ENCODE measurements around the gene ZDHHC20. TPM values are rescaled to one million over a fixed set of nuclear protein-coding genes. Genes with fewer than 3 reads are reported as not detected.

Gene ZDHHC20
- total and polyA plus RNA-seq, 10 of the 15 experiments (the other 5 are each of a cell fraction or from before 2014, with no cell fraction given) = 8.6 to 57.8 (median 41.7) TPM

DNA sequence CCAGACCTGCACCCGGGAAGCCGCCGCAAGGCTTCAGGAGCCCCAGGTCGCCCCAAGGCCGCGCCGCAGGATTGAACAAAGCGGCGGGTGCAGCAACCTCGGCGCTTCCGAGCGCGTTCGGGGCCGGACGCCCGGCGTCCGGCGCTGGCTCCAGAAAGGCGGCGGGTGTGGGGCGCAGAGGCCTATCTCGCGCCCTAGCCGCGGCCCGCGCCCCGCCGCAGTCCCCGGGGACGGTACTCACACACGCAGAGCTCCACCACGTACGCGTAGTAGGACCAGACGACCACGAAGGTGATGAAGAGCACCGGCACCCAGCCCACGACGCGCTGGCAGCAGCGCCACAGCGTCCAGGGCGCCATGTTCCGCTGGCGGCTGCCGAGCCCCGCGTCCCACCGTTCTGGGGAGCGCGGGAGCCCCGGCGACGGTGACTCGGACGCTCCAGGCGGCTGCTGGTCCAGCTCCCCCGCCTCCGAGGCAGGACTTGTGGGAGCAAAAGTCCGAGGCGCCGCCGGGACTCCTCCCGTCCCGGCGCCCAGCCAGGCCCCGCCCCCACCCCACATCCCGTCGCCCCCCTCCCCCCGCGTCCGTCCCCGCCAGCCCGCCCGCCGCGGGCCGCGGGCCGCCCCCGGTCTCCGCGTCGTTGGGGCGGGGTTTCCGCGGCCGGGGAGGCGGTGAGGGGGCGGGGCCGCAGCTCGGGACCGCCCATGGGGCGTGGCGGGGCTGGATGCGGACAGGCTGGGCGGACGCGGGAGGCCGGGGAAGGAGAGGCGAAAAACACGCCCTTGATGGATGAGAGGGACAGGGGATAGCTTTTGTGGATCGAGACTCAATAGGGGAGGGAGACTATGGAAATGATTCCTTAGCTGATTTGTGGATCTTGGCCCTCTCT lies at the start of gene ZDHHC20 (continued):
- no peak for TF ChIP-seq POU2F2 (IDR thresholded peaks at IDR 0.05; ENCODE audit: borderline replicate concordance, low read depth, low read length)
- TF ChIP-seq FOXM1 (IDR thresholded peaks at IDR 0.05; ENCODE audit: low read depth, low read length) = 0 out of 2 replicates have a peak, but pooled peaks have one; percentile 12
- TF ChIP-seq, protein P1, sequence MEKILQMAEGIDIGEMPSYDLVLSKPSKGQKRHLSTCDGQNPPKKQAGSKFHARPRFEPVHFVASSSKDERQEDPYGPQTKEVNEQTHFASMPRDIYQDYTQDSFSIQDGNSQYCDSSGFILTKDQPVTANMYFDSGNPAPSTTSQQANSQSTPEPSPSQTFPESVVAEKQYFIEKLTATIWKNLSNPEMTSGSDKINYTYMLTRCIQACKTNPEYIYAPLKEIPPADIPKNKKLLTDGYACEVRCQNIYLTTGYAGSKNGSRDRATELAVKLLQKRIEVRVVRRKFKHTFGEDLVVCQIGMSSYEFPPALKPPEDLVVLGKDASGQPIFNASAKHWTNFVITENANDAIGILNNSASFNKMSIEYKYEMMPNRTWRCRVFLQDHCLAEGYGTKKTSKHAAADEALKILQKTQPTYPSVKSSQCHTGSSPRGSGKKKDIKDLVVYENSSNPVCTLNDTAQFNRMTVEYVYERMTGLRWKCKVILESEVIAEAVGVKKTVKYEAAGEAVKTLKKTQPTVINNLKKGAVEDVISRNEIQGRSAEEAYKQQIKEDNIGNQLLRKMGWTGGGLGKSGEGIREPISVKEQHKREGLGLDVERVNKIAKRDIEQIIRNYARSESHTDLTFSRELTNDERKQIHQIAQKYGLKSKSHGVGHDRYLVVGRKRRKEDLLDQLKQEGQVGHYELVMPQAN (conservative IDR thresholded peaks at IDR 0.05) = 0 out of 2 replicates have a peak, but pooled peaks have one; percentile 63
- TF ChIP-seq NRF1 (conservative IDR thresholded peaks at IDR 0.05; ENCODE audit: low read depth, low read length) = no peak
- TF ChIP-seq GATAD2B (conservative IDR thresholded peaks at IDR 0.05; ENCODE audit: low read depth) = peak; percentile 83; the same call in 1 of the 2 replicates
- TF ChIP-seq, protein P2, sequence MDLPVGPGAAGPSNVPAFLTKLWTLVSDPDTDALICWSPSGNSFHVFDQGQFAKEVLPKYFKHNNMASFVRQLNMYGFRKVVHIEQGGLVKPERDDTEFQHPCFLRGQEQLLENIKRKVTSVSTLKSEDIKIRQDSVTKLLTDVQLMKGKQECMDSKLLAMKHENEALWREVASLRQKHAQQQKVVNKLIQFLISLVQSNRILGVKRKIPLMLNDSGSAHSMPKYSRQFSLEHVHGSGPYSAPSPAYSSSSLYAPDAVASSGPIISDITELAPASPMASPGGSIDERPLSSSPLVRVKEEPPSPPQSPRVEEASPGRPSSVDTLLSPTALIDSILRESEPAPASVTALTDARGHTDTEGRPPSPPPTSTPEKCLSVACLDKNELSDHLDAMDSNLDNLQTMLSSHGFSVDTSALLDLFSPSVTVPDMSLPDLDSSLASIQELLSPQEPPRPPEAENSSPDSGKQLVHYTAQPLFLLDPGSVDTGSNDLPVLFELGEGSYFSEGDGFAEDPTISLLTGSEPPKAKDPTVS (IDR thresholded peaks at IDR 0.05; ENCODE audit: low read depth, low read length) = no peak
- TF ChIP-seq CBX3 (IDR thresholded peaks at IDR 0.05; ENCODE audit: borderline replicate concordance, low read depth) = no peak
- no peak for TF ChIP-seq SREBF2 (IDR thresholded peaks at IDR 0.05; ENCODE audit: low read length)
- TF ChIP-seq HDAC2 (IDR thresholded peaks at IDR 0.05) = no peak
- TF ChIP-seq ATF7 (IDR thresholded peaks at IDR 0.05; ENCODE audit: low read depth) = no peak
- TF ChIP-seq ZSCAN29 (IDR thresholded peaks at IDR 0.05) = 0 out of 2 replicates have a peak, but pooled peaks have one; percentile 12
- TF ChIP-seq YY1 (IDR thresholded peaks at IDR 0.05; ENCODE audit: low read depth, low read length) = peak; percentile 83
- peak; percentile 60 for TF ChIP-seq IKZF1 (conservative IDR thresholded peaks at IDR 0.05)
- TF ChIP-seq, protein P3, sequence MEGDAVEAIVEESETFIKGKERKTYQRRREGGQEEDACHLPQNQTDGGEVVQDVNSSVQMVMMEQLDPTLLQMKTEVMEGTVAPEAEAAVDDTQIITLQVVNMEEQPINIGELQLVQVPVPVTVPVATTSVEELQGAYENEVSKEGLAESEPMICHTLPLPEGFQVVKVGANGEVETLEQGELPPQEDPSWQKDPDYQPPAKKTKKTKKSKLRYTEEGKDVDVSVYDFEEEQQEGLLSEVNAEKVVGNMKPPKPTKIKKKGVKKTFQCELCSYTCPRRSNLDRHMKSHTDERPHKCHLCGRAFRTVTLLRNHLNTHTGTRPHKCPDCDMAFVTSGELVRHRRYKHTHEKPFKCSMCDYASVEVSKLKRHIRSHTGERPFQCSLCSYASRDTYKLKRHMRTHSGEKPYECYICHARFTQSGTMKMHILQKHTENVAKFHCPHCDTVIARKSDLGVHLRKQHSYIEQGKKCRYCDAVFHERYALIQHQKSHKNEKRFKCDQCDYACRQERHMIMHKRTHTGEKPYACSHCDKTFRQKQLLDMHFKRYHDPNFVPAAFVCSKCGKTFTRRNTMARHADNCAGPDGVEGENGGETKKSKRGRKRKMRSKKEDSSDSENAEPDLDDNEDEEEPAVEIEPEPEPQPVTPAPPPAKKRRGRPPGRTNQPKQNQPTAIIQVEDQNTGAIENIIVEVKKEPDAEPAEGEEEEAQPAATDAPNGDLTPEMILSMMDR (IDR thresholded peaks at IDR 0.05 in 2 of 3, conservative IDR thresholded peaks at IDR 0.05 in 1 of 3; ENCODE audit: control insufficient read depth in 2 of 3, extremely low read depth in 1 of 3, insufficient read depth in 1 of 3, low read depth in 3 of 3, low read length in 3 of 3) = no peak
- TF ChIP-seq CEBPB (IDR thresholded peaks at IDR 0.05; ENCODE audit: borderline replicate concordance in 1 of 2, low read depth in 2 of 2, low read length in 2 of 2) = no peak
- TF ChIP-seq STAT3 (IDR thresholded peaks at IDR 0.05; ENCODE audit: low read depth, low read length) = no peak
- TF ChIP-seq BRCA1 (IDR thresholded peaks at IDR 0.05; ENCODE audit: low read depth, low read length) = no peak
- TF ChIP-seq, protein P4, sequence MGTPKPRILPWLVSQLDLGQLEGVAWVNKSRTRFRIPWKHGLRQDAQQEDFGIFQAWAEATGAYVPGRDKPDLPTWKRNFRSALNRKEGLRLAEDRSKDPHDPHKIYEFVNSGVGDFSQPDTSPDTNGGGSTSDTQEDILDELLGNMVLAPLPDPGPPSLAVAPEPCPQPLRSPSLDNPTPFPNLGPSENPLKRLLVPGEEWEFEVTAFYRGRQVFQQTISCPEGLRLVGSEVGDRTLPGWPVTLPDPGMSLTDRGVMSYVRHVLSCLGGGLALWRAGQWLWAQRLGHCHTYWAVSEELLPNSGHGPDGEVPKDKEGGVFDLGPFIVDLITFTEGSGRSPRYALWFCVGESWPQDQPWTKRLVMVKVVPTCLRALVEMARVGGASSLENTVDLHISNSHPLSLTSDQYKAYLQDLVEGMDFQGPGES (IDR thresholded peaks at IDR 0.05) = no peak
- TF ChIP-seq, protein P5, sequence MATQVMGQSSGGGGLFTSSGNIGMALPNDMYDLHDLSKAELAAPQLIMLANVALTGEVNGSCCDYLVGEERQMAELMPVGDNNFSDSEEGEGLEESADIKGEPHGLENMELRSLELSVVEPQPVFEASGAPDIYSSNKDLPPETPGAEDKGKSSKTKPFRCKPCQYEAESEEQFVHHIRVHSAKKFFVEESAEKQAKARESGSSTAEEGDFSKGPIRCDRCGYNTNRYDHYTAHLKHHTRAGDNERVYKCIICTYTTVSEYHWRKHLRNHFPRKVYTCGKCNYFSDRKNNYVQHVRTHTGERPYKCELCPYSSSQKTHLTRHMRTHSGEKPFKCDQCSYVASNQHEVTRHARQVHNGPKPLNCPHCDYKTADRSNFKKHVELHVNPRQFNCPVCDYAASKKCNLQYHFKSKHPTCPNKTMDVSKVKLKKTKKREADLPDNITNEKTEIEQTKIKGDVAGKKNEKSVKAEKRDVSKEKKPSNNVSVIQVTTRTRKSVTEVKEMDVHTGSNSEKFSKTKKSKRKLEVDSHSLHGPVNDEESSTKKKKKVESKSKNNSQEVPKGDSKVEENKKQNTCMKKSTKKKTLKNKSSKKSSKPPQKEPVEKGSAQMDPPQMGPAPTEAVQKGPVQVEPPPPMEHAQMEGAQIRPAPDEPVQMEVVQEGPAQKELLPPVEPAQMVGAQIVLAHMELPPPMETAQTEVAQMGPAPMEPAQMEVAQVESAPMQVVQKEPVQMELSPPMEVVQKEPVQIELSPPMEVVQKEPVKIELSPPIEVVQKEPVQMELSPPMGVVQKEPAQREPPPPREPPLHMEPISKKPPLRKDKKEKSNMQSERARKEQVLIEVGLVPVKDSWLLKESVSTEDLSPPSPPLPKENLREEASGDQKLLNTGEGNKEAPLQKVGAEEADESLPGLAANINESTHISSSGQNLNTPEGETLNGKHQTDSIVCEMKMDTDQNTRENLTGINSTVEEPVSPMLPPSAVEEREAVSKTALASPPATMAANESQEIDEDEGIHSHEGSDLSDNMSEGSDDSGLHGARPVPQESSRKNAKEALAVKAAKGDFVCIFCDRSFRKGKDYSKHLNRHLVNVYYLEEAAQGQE (IDR thresholded peaks at IDR 0.05; ENCODE audit: low read depth, low read length) = no peak
